Dendritic cell treated with granulocyte-macrophage colony-stimulating factor and Interleukin-4, amounts not matched to agents 40 ng/mL and 50 ng/mL, for 4 days (primary cell): ENCODE measurements around the gene KCNJ1.

Source experiments
- H3K27ac Mint-ChIP-seq: one replicate; pipeline ENCODE4 v1.8.0; 2022; ENCODE audit warnings: mild to moderate bottlenecking, mixed read lengths
- H3K27me3 Mint-ChIP-seq: one replicate; pipeline ENCODE4 v1.8.0; 2022; ENCODE audit warnings: mild to moderate bottlenecking, mixed read lengths
- H3K36me3 Mint-ChIP-seq: one replicate; pipeline ENCODE4 v1.8.0; 2022; ENCODE audit warnings: low read depth, mixed read lengths
- H3K4me1 Mint-ChIP-seq: one replicate; pipeline ENCODE4 v1.8.0; 2022; ENCODE audit warnings: low read depth, mixed read lengths
- H3K4me3 Mint-ChIP-seq: one replicate; pipeline ENCODE4 v1.8.0; 2022; ENCODE audit warnings: mild to moderate bottlenecking, moderate library complexity, mixed read lengths
- H3K9me3 Mint-ChIP-seq: one replicate; pipeline ENCODE4 v1.8.0; 2022; ENCODE audit warnings: mixed read lengths
- intact Hi-C: fragments of 100-400 bp; cut with micrococcal nuclease; formaldehyde crosslinking; loops from one replicate; pipeline ENCODE4 v1.15.0; 2022

The KCNJ1 gene

GRCh38 chr11:128882451-128882850, 15.4 kb upstream of the KCNJ1 start:
- peaks cover 12% of the 10 kb centered on the region for H3K27me3 Mint-ChIP-seq
- H3K36me3 Mint-ChIP-seq: no peaks in the 10 kb centered on the region
- no peak overlapping the region for H3K27ac Mint-ChIP-seq
- H3K4me3 Mint-ChIP-seq: no peak overlapping the region
- intact Hi-C loops: no loop called here
- H3K9me3 Mint-ChIP-seq: no peaks in the 10 kb centered on the region
- H3K4me1 Mint-ChIP-seq: peaks cover 10% of the 10 kb centered on the region

- intact Hi-C loops: no loop called here
- Mint-ChIP-seq H3K27me3 (peaks cover 14% of the 10 kb centered on the region), H3K27ac (no peak overlapping the region)
These were observed 14.1 kb upstream of the KCNJ1 start for GRCh38 chr11:128881221-128881620.

GRCh38 chr11:128879817-128880216, 12.7 kb upstream of the KCNJ1 start:
- no peaks in the 10 kb centered on the region for H3K36me3 Mint-ChIP-seq
- H3K9me3 Mint-ChIP-seq: no peaks in the 10 kb centered on the region
- intact Hi-C loops: no loop called here
- no peak overlapping the region for H3K4me3 Mint-ChIP-seq
- H3K4me1 Mint-ChIP-seq: no peaks in the 10 kb centered on the region
- H3K27me3 Mint-ChIP-seq: peaks cover 14% of the 10 kb centered on the region
- H3K27ac Mint-ChIP-seq: no peak overlapping the region

More at GRCh38 chr11:128881221-128881620, 14.1 kb upstream of the KCNJ1 start:
- Mint-ChIP-seq H3K4me3 (no peak overlapping the region), H3K4me1 (peaks cover under 1% of the 10 kb centered on the region), H3K9me3 (no peaks in the 10 kb centered on the region), H3K36me3 (no peaks in the 10 kb centered on the region)

GRCh38 chr11:128878455-128878854, 11.4 kb upstream of the KCNJ1 start:
- no peaks in the 10 kb centered on the region for H3K36me3 Mint-ChIP-seq
- no peaks in the 10 kb centered on the region for H3K9me3 Mint-ChIP-seq
- H3K4me3 Mint-ChIP-seq: no peak overlapping the region
- no peak overlapping the region for H3K27ac Mint-ChIP-seq
- H3K27me3 Mint-ChIP-seq: peaks cover 11% of the 10 kb centered on the region
- intact Hi-C loops: no loop called here
- no peaks in the 10 kb centered on the region for H3K4me1 Mint-ChIP-seq

- intact Hi-C loops: no loop called here
- Mint-ChIP-seq H3K4me1 (no peaks in the 10 kb centered on the region), H3K27ac (no peak overlapping the region), H3K9me3 (no peaks in the 10 kb centered on the region), H3K36me3 (no peaks in the 10 kb centered on the region), H3K27me3 (peaks cover 6% of the 10 kb centered on the region), H3K4me3 (no peak overlapping the region)
These were observed 10.6 kb upstream of the KCNJ1 start for GRCh38 chr11:128877726-128878125.

- Mint-ChIP-seq H3K4me1 (no peaks in the 10 kb centered on the region), H3K36me3 (no peaks in the 10 kb centered on the region), H3K9me3 (no peaks in the 10 kb centered on the region), H3K27me3 (peaks cover 3% of the 10 kb centered on the region), H3K4me3 (no peak overlapping the region), H3K27ac (no peak overlapping the region)
- intact Hi-C loops: no loop called here
These were observed 9.1 kb upstream of the KCNJ1 start for GRCh38 chr11:128876133-128876650.

GRCh38 chr11:128874427-128874826, 7.3 kb upstream of the KCNJ1 start:
- intact Hi-C loops: no loop called here
- Mint-ChIP-seq H3K9me3 (no peaks in the 10 kb centered on the region), H3K4me3 (no peak overlapping the region), H3K4me1 (no peaks in the 10 kb centered on the region), H3K36me3 (no peaks in the 10 kb centered on the region), H3K27ac (no peak overlapping the region), H3K27me3 (peaks cover 3% of the 10 kb centered on the region)

- Mint-ChIP-seq H3K27ac (no peak overlapping the region), H3K4me3 (no peak overlapping the region), H3K9me3 (no peaks in the 10 kb centered on the region), H3K4me1 (no peaks in the 10 kb centered on the region), H3K36me3 (no peaks in the 10 kb centered on the region), H3K27me3 (peaks cover 3% of the 10 kb centered on the region)
- intact Hi-C loops: no loop called here
These were observed 5.5 kb upstream of the KCNJ1 start for GRCh38 chr11:128872594-128872993.

GRCh38 chr11:128872094-128872493, 5.0 kb upstream of the KCNJ1 start:
- no peak overlapping the region for H3K4me3 Mint-ChIP-seq
- H3K36me3 Mint-ChIP-seq: no peaks in the 10 kb centered on the region
- intact Hi-C loops: no loop called here
- no peaks in the 10 kb centered on the region for H3K9me3 Mint-ChIP-seq
- peaks cover 1% of the 10 kb centered on the region for H3K27me3 Mint-ChIP-seq
- no peaks in the 10 kb centered on the region for H3K4me1 Mint-ChIP-seq
- no peak overlapping the region for H3K27ac Mint-ChIP-seq

GRCh38 chr11:128871168-128871610, 4.1 kb upstream of the KCNJ1 start:
- Mint-ChIP-seq H3K36me3 (no peaks in the 10 kb centered on the region), H3K27ac (no peak overlapping the region), H3K4me3 (no peak overlapping the region), H3K9me3 (no peaks in the 10 kb centered on the region), H3K4me1 (no peaks in the 10 kb centered on the region), H3K27me3 (no peaks in the 10 kb centered on the region)
- intact Hi-C loops: no loop called here

GRCh38 chr11:128868841-128869671, 2.0 kb upstream of the KCNJ1 start:
- Mint-ChIP-seq H3K27ac (no peak overlapping the region), H3K9me3 (no peaks in the 10 kb centered on the region), H3K4me3 (no peak overlapping the region), H3K27me3 (no peaks in the 10 kb centered on the region), H3K36me3 (no peaks in the 10 kb centered on the region), H3K4me1 (no peaks in the 10 kb centered on the region)
- intact Hi-C loops: no loop called here

- H3K36me3 Mint-ChIP-seq: no peaks in the 10 kb centered on the region
- no peaks in the 10 kb centered on the region for H3K9me3 Mint-ChIP-seq
- no peak overlapping the region for H3K27ac Mint-ChIP-seq
- H3K4me3 Mint-ChIP-seq: no peak overlapping the region
- no peaks in the 10 kb centered on the region for H3K4me1 Mint-ChIP-seq
- intact Hi-C loops: no loop called here
- peaks cover 3% of the 10 kb centered on the region for H3K27me3 Mint-ChIP-seq
These were observed 1.6 kb downstream of the KCNJ1 start for GRCh38 chr11:128865490-128865889.

- no peak overlapping the region for H3K4me3 Mint-ChIP-seq
- no peaks in the 10 kb centered on the region for H3K36me3 Mint-ChIP-seq
- peaks cover 11% of the 10 kb centered on the region for H3K27me3 Mint-ChIP-seq
- H3K9me3 Mint-ChIP-seq: no peaks in the 10 kb centered on the region
- peaks cover 7% of the 10 kb centered on the region for H3K4me1 Mint-ChIP-seq
- no peak overlapping the region for H3K27ac Mint-ChIP-seq
- intact Hi-C loops: loop anchor here (5.0 kb wide), 1 partner anchor 706 kb away; no protein-coding TSS in a partner anchor
These were observed 4.0 kb downstream of the KCNJ1 start for GRCh38 chr11:128862908-128863660.

- H3K4me1 Mint-ChIP-seq: peaks cover 7% of the 10 kb centered on the region
- H3K36me3 Mint-ChIP-seq: no peaks in the 10 kb centered on the region
- no peak overlapping the region for H3K27ac Mint-ChIP-seq
- H3K9me3 Mint-ChIP-seq: no peaks in the 10 kb centered on the region
- intact Hi-C loops: loop anchor here (5.0 kb wide), 1 partner anchor 705 kb away; no protein-coding TSS in a partner anchor
- H3K4me3 Mint-ChIP-seq: no peak overlapping the region
- peaks cover 12% of the 10 kb centered on the region for H3K27me3 Mint-ChIP-seq
These were observed 4.7 kb downstream of the KCNJ1 start for GRCh38 chr11:128862406-128862805.
